Neuron (in vitro differentiated cells): ENCODE measurements around the gene COQ8A.

ENCODE experiments used
- H2AFZ ChIP-seq: one replicate; pipeline ENCODE4 v1.6.1; 2013; ENCODE audit warnings: low read depth, mild to moderate bottlenecking, inconsistent platforms, low read length, moderate library complexity
- H3K27me3 ChIP-seq: one replicate; pipeline ENCODE4 v1.6.1; 2013; ENCODE audit warnings: low read length; ENCODE audit not compliant: insufficient read depth
- H3K36me3 ChIP-seq: one replicate; pipeline ENCODE4 v1.6.1; 2013; ENCODE audit warnings: low read length; ENCODE audit not compliant: insufficient read depth
- H3K4me1 ChIP-seq: one replicate; pipeline ENCODE4 v1.6.1; 2013; ENCODE audit warnings: low read length; ENCODE audit not compliant: insufficient read depth
- H3K4me3 ChIP-seq: 2 replicates; pipeline ENCODE4 v1.5.1; 2013; ENCODE audit warnings: mild to moderate bottlenecking, low read length, moderate library complexity
- H3K9me3 ChIP-seq: one replicate; pipeline ENCODE4 v1.6.1; 2013; ENCODE audit warnings: low read length

COQ8A gene

GRCh38 chr1:226937940-226938725 lies 2.0 kb upstream of the COQ8A start:
- no peaks in the 10 kb centered on the region for H3K36me3 ChIP-seq
- H3K27me3 ChIP-seq = no peaks in the 10 kb centered on the region
- H2AFZ ChIP-seq = no peak overlapping the region
- no peaks in the 10 kb centered on the region for H3K9me3 ChIP-seq
- H3K4me3 ChIP-seq = no peak overlapping the region
- peaks cover 20% of the 10 kb centered on the region for H3K4me1 ChIP-seq

GRCh38 chr1:226938903-226939437 lies 1.1 kb upstream of the COQ8A start:
- peak overlapping the region; percentile 76 for H3K4me3 ChIP-seq
- no peaks in the 10 kb centered on the region for H3K9me3 ChIP-seq
- no peaks in the 10 kb centered on the region for H3K27me3 ChIP-seq
- H3K36me3 ChIP-seq = no peaks in the 10 kb centered on the region
- peak overlapping the region; percentile 90 for H2AFZ ChIP-seq
- H3K4me1 ChIP-seq = peaks cover 24% of the 10 kb centered on the region

GRCh38 chr1:226939438-226940028 lies 561 bp upstream of the COQ8A start:
- Histone ChIP-seq H2AFZ (peak overlapping the region; percentile 90), H3K4me1 (peaks cover 25% of the 10 kb centered on the region), H3K27me3 (no peaks in the 10 kb centered on the region), H3K4me3 (peak overlapping the region; percentile 76), H3K9me3 (no peaks in the 10 kb centered on the region), H3K36me3 (no peaks in the 10 kb centered on the region)

- H3K4me1 ChIP-seq = peaks cover 35% of the 10 kb centered on the region
- peak overlapping the region; percentile 65 for H3K4me3 ChIP-seq
- H3K9me3 ChIP-seq = no peaks in the 10 kb centered on the region
- no peaks in the 10 kb centered on the region for H3K27me3 ChIP-seq
- no peaks in the 10 kb centered on the region for H3K36me3 ChIP-seq
- peak overlapping the region; percentile 73 for H2AFZ ChIP-seq
These were observed 643 bp downstream of the COQ8A start for GRCh38 chr1:226940806-226941067.

- Histone ChIP-seq H3K4me1 (peaks cover 35% of the 10 kb centered on the region), H3K36me3 (no peaks in the 10 kb centered on the region), H2AFZ (no peak overlapping the region), H3K27me3 (no peaks in the 10 kb centered on the region), H3K9me3 (no peaks in the 10 kb centered on the region), H3K4me3 (no peak overlapping the region)
These were observed 2.3 kb downstream of the COQ8A start for GRCh38 chr1:226942392-226942791.

- H3K4me1 ChIP-seq = peaks cover 35% of the 10 kb centered on the region
- H3K9me3 ChIP-seq = no peaks in the 10 kb centered on the region
- no peaks in the 10 kb centered on the region for H3K36me3 ChIP-seq
- H3K27me3 ChIP-seq = no peaks in the 10 kb centered on the region
- H3K4me3 ChIP-seq = no peak overlapping the region
- H2AFZ ChIP-seq = no peak overlapping the region
These were observed 3.1 kb downstream of the COQ8A start for GRCh38 chr1:226943156-226943555.

- H2AFZ ChIP-seq = no peak overlapping the region
These were observed 3.8 kb downstream of the COQ8A start for GRCh38 chr1:226943927-226944326.

GRCh38 chr1:226945106-226945857 lies 5.2 kb downstream of the COQ8A start:
- no peaks in the 10 kb centered on the region for H3K27me3 ChIP-seq
- peaks cover 35% of the 10 kb centered on the region for H3K4me1 ChIP-seq
- H3K9me3 ChIP-seq = no peaks in the 10 kb centered on the region
- H2AFZ ChIP-seq = no peak overlapping the region
- no peaks in the 10 kb centered on the region for H3K36me3 ChIP-seq
- no peak overlapping the region for H3K4me3 ChIP-seq

More at GRCh38 chr1:226943927-226944326, 3.8 kb downstream of the COQ8A start:
- Histone ChIP-seq H3K27me3 (no peaks in the 10 kb centered on the region), H3K9me3 (no peaks in the 10 kb centered on the region), H3K36me3 (no peaks in the 10 kb centered on the region), H3K4me1 (peaks cover 35% of the 10 kb centered on the region), H3K4me3 (no peak overlapping the region)

GRCh38 chr1:226945858-226946245 lies 5.8 kb downstream of the COQ8A start:
- Histone ChIP-seq H3K4me1 (peaks cover 31% of the 10 kb centered on the region), H2AFZ (no peak overlapping the region), H3K27me3 (no peaks in the 10 kb centered on the region), H3K36me3 (no peaks in the 10 kb centered on the region), H3K9me3 (no peaks in the 10 kb centered on the region), H3K4me3 (no peak overlapping the region)

GRCh38 chr1:226946285-226946684 lies 6.2 kb downstream of the COQ8A start:
- Histone ChIP-seq H3K4me3 (no peak overlapping the region), H3K4me1 (peaks cover 27% of the 10 kb centered on the region)

GRCh38 chr1:226946841-226947240 lies 6.7 kb downstream of the COQ8A start:
- H3K9me3 ChIP-seq = no peaks in the 10 kb centered on the region
- H3K4me3 ChIP-seq = no peak overlapping the region
- no peak overlapping the region for H2AFZ ChIP-seq
- peaks cover 27% of the 10 kb centered on the region for H3K4me1 ChIP-seq
- H3K36me3 ChIP-seq = no peaks in the 10 kb centered on the region
- no peaks in the 10 kb centered on the region for H3K27me3 ChIP-seq

More at GRCh38 chr1:226946285-226946684, 6.2 kb downstream of the COQ8A start:
- Histone ChIP-seq H3K9me3 (no peaks in the 10 kb centered on the region), H3K27me3 (no peaks in the 10 kb centered on the region), H2AFZ (no peak overlapping the region), H3K36me3 (no peaks in the 10 kb centered on the region)

GRCh38 chr1:226948051-226948450 lies 8.0 kb downstream of the COQ8A start:
- Histone ChIP-seq H3K4me3 (no peak overlapping the region), H3K27me3 (no peaks in the 10 kb centered on the region), H3K36me3 (no peaks in the 10 kb centered on the region), H3K4me1 (peaks cover 15% of the 10 kb centered on the region), H3K9me3 (no peaks in the 10 kb centered on the region), H2AFZ (no peak overlapping the region)

GRCh38 chr1:226948480-226948879 lies 8.4 kb downstream of the COQ8A start:
- H3K9me3 ChIP-seq = no peaks in the 10 kb centered on the region
- peaks cover 17% of the 10 kb centered on the region for H3K4me1 ChIP-seq
- H3K27me3 ChIP-seq = no peaks in the 10 kb centered on the region
- no peak overlapping the region for H3K4me3 ChIP-seq
- no peak overlapping the region for H2AFZ ChIP-seq
- no peaks in the 10 kb centered on the region for H3K36me3 ChIP-seq
